ENCODE measurements around the gene SLC1A3.

The SLC1A3 gene

GRCh38 chr5:36658038-36658756 lies 51.8 kb downstream of the SLC1A3 start:
- DNase-seq (ENCODE audit: low read depth) = no peak

GRCh38 chr5:36659411-36659810 lies 53.0 kb downstream of the SLC1A3 start:
- DNase-seq (ENCODE audit: low read depth) = no peak

GRCh38 chr5:36660397-36661049 lies 54.1 kb downstream of the SLC1A3 start:
- no peak for DNase-seq (ENCODE audit: low read depth)

- DNase-seq (ENCODE audit: low read depth) = no peak
These were observed 55.2 kb downstream of the SLC1A3 start for GRCh38 chr5:36661456-36662220.

- no peak for DNase-seq (ENCODE audit: low read depth)
These were observed 56.0 kb downstream of the SLC1A3 start for GRCh38 chr5:36662291-36662851.

GRCh38 chr5:36664766-36665165 lies 58.4 kb downstream of the SLC1A3 start:
- no peak for DNase-seq (ENCODE audit: low read depth)

GRCh38 chr5:36665628-36666027 lies 59.2 kb downstream of the SLC1A3 start:
- DNase-seq (ENCODE audit: low read depth) = no peak

GRCh38 chr5:36666274-36666673 lies 59.9 kb downstream of the SLC1A3 start:
- no peak for DNase-seq (ENCODE audit: low read depth)

GRCh38 chr5:36666986-36667385 lies 60.6 kb downstream of the SLC1A3 start:
- no peak for DNase-seq (ENCODE audit: low read depth)

- no peak for DNase-seq (ENCODE audit: low read depth)
These were observed 61.4 kb downstream of the SLC1A3 start for GRCh38 chr5:36667824-36668223.

GRCh38 chr5:36669015-36669651 lies 62.7 kb downstream of the SLC1A3 start:
- no peak for DNase-seq (ENCODE audit: low read depth)

- DNase-seq (ENCODE audit: low read depth) = no peak
These were observed 64.1 kb downstream of the SLC1A3 start for GRCh38 chr5:36670548-36670947.

GRCh38 chr5:36675282-36675681 lies 68.9 kb downstream of the SLC1A3 start:
- DNase-seq (ENCODE audit: low read depth) = no peak

GRCh38 chr5:36679221-36679989 lies 73.0 kb downstream of the SLC1A3 start:
- DNase-seq (ENCODE audit: low read depth) = no peak

- DNase-seq (ENCODE audit: low read depth) = no peak
These were observed 73.7 kb downstream of the SLC1A3 start for GRCh38 chr5:36680066-36680465.

GRCh38 chr5:36681711-36682110 lies 75.3 kb downstream of the SLC1A3 start:
- DNase-seq (ENCODE audit: low read depth) = no peak

- no peak for DNase-seq (ENCODE audit: low read depth)
These were observed 76.1 kb downstream of the SLC1A3 start for GRCh38 chr5:36682499-36682898.

- DNase-seq (ENCODE audit: low read depth) = no peak
These were observed 77.5 kb downstream of the SLC1A3 start for GRCh38 chr5:36683821-36684434.

- no peak for DNase-seq (ENCODE audit: low read depth)
These were observed 79.4 kb downstream of the SLC1A3 start for GRCh38 chr5:36685631-36686288.

GRCh38 chr5:36686881-36687280 lies 80.5 kb downstream of the SLC1A3 start:
- DNase-seq (ENCODE audit: low read depth) = no peak
